Fibroblast of skin of right quadriceps (primary cell): Measurements from ENCODE around the gene RDH8.
A peak's percentile ranks its signal among the peaks of the same experiment; 100 is the strongest.
"Not testable (repeated sequence)": the region's sequence is repeated elsewhere in the genome, so short reads cannot be mapped to it uniquely, and the experiment has no call there.

Source experiments
- DNase-seq: peaks from one replicate; pipeline ENCODE4 v3.0.0-alpha.2; 2013

RDH8 gene

GRCh38 chr19:10006335-10006708 is 7.0 kb upstream of the RDH8 start:
- peak; percentile 66 for DNase-seq

- DNase-seq: no peak
Observed at GRCh38 chr19:10006752-10007323, 6.4 kb upstream of the RDH8 start.

GRCh38 chr19:10007371-10008183 is 5.7 kb upstream of the RDH8 start:
- peak; percentile 81 for DNase-seq

GRCh38 chr19:10008184-10008765 is 5.0 kb upstream of the RDH8 start:
- peak; percentile 13 for DNase-seq

- no peak for DNase-seq
Observed at GRCh38 chr19:10009714-10010224, 3.5 kb upstream of the RDH8 start.

- DNase-seq: peak; percentile 51
Observed at GRCh38 chr19:10010247-10010691, 3.0 kb upstream of the RDH8 start, which contains the start of gene COL5A3. Gene COL5A3, minus strand, starts transcription at chr19:10010504. Its CDS starts 119 bp downstream, at chr19:10010385.

- DNase-seq: no peak
Observed at GRCh38 chr19:10010939-10011338, 2.3 kb upstream of the RDH8 start.

GRCh38 chr19:10011974-10012373 is 1.3 kb upstream of the RDH8 start:
- DNase-seq: no peak

- no peak for DNase-seq
Observed at GRCh38 chr19:10013834-10014618, 743 bp downstream of the RDH8 start.

- peak; percentile 85 for DNase-seq
Observed at GRCh38 chr19:10018263-10018662, 5.0 kb downstream of the RDH8 start.

GRCh38 chr19:10018786-10019185 is 5.5 kb downstream of the RDH8 start:
- DNase-seq: peak; percentile 16

- peak; percentile 42 for DNase-seq
Observed at GRCh38 chr19:10019246-10019645, 6.0 kb downstream of the RDH8 start.

- no peak for DNase-seq
Observed at GRCh38 chr19:10020851-10021250, 7.6 kb downstream of the RDH8 start.

- DNase-seq: no peak
Observed at GRCh38 chr19:10021446-10021845, 8.2 kb downstream of the RDH8 start.

GRCh38 chr19:10021863-10022262 is 8.6 kb downstream of the RDH8 start:
- DNase-seq: peak; percentile 19

GRCh38 chr19:10023096-10023495 is 9.8 kb downstream of the RDH8 start:
- not testable (repeated sequence) for DNase-seq

- DNase-seq: no peak
Observed at GRCh38 chr19:10026744-10027143, 13.5 kb downstream of the RDH8 start.

- peak; percentile 94 for DNase-seq
Observed at GRCh38 chr19:10027158-10027997, 14.1 kb downstream of the RDH8 start.

GRCh38 chr19:10033614-10034013 is 20.3 kb downstream of the RDH8 start:
- DNase-seq: no peak

- DNase-seq: no peak
Observed at GRCh38 chr19:10036601-10037071, 23.4 kb downstream of the RDH8 start.

- no peak for DNase-seq
Observed at GRCh38 chr19:10037367-10037766, 24.1 kb downstream of the RDH8 start.

GRCh38 chr19:10037809-10038208 is 24.5 kb downstream of the RDH8 start:
- DNase-seq: no peak
